DLD1 (cell line): ENCODE data around the gene TEP1.
"Not testable (repeated sequence)": the region's sequence is repeated elsewhere in the genome, so short reads cannot be mapped to it uniquely, and the experiment has no call there.

ENCODE experiments used
- in situ Hi-C: cut with HindIII; loops from 2 replicates; pipeline ENCODE4 v1.10.0; 2017; ENCODE audit warnings: low sequenced_read_pairs

The TEP1 gene

DNA sequence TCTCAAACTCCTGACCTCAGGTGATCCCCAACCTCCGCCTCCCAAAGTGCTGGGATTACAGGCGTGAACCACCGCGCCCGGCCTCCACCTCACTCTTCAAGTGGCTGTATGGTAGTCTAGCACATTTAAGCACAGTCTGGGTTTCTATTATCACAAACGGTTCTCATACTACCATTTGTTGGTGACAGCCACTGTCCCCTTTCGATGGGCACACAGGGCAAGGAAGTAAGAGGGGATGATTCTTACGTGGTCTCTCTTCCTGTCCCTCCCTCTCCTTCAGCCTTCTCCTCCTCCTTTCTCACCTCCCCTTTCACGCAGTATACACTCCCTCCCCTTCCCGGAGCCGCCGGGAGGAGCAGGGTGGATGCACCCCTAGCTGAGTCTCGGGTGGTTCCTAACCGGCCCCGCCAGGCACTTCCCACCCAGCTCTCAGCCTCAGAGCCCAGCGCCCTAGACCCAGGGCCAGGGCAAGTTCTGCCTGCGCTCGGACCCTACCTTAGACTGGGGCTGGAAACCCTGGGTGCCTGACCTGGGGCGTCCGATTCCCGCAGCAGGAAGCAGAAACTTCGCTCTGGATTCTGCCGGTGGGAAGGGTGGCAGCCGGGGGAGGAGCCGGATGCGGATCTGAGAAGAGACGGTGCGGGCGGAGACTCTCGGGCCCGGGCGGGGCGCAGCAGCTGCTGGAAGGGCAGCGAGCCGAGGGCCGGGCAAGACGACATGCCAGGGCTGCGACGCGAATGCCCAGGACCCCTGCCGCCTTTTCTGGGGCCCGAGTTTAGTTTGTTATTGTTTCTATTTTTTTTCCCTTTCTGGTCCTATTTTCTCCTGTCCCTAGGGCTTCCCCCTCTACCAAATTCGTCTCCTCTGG, at the start of gene TEP1:
Gene TEP1 (minus strand): TSS at position 626 of the 868 bp plus-strand sequence. CDS start 5,062 bp downstream, outside the sequence.
- in situ Hi-C loops, result no loop called here

DNA sequence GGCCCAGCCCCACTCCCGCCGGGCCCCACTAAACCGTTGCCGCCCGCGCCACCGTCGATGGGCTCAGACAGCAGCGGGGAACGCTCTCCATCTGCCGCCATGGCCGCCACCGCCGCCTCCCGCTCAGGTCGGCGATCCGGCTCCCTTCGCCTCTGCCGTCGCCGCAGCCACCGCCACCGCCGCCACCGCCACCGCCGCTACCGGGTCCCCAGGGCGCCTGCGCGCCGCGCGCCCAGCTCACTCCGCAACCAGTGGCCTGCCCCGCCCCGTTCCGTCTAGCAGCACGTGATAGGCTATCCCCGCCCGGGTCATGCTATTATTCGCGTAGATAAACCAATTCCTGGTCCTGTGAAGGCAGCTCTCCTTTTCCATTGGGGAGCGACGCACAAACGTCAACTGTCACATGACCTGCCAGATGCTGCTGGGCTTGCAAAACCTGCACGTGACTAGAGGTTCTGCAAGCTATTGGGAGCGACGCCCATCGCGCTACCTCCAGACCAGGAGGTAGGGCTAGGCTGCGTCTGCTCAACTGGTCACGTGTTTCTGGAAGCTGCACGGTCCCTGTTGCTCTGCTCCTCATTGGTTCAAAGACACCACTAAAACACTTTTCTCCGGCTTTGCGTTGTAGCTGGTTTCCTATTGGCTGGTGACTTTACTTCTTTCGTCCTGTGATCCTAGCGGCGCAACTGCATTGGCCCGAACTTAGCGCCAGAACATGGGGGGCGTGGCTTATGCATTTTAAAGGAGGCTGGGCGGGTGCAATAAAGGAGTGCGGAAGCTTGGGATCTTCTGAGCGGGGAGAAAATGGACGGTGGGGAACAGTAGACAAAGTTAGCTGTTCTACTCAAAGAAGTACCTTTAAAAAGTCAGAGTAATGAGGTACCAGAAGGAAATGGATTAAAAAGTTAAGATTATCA, 48.2 kb upstream of the TEP1 start, which contains the start of gene PIP4P1:
Gene PIP4P1 (minus strand): TSS at position 210 of the 917 bp plus-strand sequence. CDS start 109 bp downstream, at position 101.
- in situ Hi-C loops, result no loop called here

DNA sequence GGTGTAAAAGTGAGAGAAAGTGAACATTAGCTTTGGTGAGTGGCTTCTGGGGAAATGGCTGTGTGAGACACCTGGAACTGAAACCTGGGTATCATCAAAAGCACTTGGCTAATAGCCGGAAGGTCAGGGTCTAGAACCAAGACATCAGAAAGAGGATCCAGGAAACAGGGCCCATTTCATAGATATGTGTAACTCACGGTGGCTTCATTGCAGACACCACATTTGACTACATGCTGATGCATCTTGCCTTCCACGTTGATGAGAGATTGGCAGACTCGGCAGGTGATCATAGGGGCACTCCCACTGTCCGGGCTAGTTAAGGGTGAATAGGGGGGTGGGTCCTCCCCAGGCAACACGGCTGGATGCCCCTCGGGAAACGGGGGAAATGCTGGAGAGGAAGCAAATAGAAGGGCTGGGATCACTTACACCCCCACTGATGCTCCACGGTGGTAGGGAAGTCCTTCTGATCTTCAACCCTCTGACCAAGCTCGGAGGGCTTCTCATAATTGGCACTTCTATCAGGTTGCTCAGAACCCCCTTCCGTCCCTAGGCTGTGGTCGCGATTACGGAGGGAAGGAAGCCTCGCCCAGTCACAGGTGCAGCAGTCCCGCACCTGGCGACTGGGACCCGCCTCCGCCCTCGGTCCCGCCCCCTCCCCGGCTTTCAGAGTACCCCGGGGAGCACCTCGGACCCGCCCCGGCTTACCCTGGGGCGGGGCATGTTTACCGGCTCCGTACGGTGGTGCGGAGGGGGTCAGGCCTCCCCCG, 47.3 kb upstream of the TEP1 start:
- in situ Hi-C loops, result no loop called here

DNA sequence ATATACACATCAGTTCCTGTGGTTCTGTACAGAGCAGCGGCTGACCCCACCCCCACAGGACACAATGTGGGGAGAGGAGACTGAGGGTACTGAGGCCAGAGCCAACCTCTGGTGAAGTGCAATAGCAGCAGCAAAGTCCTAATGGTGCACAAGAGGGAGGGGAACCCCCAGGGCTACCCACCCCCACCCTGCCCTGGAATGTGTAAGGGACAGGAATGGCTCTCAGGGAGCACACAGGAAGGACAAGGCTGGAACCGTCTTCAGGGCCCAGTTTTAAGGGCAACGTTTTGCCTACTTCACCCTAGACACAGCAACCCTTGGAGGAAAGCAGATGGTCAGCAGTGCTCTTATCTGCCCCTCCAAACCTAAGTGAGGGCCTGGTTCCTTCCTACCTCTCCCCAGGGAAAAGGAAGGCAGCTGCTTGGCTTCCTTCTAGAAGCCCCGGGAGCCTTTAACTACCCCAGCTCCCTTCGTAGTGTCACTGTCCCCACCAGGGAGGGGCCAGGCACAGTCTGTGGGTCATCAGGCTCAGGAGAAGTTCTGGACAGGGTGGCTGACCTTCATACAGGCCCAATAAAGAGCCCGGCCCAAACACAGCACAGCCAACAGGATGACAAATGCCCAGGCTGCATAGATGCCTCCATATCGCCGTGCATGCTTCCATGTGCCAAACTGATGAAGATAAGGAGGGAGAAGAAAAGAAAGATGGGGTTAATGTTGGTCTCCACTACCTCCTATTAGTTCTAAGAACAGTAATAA, 44.9 kb upstream of the TEP1 start:
- in situ Hi-C loops, result no loop called here

DNA sequence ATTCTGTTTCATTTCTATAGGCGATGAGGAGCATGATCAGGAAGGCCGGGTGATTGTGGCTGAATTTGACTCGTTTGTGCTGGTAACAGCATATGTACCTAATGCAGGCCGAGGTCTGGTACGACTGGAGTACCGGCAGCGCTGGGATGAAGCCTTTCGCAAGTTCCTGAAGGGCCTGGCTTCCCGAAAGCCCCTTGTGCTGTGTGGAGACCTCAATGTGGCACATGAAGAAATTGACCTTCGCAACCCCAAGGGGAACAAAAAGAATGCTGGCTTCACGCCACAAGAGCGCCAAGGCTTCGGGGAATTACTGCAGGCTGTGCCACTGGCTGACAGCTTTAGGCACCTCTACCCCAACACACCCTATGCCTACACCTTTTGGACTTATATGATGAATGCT, 43.7 kb upstream of the TEP1 start:
- in situ Hi-C loops, result no loop called here

DNA sequence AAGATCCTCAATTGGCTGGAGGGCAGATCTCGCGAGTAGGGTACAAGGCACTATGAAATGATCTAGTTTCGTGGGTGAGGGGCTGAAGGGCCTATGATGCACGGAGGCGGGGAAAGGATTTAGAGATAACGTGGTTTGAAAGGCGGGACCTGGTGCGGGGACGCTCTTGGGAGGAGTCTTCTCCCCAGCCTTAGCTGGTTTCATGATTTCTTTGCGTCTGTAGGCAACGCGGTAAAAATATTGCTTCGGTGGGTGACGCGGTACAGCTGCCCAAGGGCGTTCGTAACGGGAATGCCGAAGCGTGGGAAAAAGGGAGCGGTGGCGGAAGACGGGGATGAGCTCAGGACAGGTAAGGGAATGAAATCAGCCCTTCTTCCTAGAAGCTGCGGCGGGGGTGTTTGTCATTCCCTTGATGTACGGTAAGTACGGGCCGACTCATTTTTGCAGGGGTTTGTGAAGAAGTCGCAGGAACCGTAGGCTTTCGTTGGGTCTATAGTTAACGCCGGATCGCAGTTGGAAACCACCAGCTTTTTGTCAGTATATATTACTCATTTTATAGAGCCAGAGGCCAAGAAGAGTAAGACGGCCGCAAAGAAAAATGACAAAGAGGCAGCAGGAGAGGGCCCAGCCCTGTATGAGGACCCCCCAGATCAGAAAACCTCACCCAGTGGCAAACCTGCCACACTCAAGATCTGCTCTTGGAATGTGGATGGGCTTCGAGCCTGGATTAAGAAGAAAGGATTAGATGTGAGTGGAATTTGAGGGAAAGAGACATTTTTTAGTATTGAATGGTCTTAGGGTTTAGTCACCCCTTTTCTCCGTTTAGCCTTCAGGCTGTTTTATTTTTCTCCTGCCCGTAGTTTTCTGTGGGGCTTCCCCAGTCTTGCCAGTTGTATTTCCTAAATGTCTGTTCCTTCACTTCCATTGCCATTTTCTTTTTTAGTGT, 42.3 kb upstream of the TEP1 start:
- in situ Hi-C loops, result no loop called here

DNA sequence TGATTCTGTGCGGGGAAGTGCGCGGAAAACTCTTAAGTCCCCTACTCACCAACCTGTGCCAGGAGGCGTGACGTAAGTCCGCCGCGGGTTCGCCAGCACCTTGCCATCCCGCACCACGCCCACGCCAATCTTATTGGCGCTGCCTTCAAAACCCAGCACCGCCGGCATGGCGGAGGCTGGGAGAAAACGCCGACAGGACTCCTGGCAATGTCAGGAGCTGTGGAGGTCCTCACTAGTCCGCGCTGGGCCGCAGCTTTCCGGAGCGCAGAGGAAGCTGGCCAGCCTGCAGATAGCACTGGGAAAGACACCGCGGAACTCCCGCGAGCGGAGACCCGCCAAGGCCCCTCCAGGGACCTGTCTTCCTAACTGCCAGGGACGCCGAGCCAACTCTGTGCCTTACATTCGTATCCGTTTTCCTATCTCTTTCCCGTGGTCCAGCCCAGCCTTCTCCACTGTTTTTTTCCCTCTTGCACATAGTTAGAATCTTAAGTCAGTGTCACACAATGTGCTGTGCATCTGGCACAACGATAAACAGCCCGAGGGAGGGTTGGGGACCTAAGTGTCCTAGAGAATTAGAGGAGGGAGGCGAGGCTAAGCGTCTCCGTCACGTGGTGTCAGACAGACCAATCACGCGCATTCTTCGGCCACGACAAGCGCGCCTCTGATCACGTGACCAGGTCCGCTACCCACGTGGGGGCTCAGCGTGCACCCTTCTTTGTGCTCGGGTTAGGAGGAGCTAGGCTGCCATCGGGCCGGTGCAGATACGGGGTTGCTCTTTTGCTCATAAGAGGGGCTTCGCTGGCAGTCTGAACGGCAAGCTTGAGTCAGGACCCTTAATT, 41.4 kb upstream of the TEP1 start, which contains the start of the genes APEX1 and OSGEP:
Gene APEX1 (plus strand): TSS at position 711 of the 839 bp plus-strand sequence. CDS start 420 bp downstream, outside the sequence.
Gene OSGEP (minus strand): TSS at position 297 of the 839 bp plus-strand sequence. CDS start 129 bp downstream, at position 168.
- in situ Hi-C loops, result no loop called here

DNA sequence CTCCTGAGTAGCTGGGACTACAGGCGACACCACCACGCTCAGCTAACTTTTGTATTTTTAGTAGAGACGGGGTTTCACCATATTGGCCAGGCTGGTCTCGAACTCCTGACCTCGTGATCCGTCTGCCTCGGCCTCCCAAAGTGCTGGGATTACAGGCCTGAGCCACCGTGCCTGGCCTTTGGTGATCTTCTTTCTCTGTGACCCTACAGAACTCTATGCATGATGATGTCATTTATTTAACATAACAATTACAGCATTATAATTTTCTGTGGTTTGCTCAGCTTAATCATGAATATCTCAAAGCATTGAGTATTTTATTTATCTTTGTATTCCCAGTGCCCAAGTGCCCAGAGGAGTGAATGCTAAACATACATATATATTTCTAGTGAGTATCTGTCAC, 39.5 kb upstream of the TEP1 start:
- in situ Hi-C loops, result not testable (repeated sequence)

DNA sequence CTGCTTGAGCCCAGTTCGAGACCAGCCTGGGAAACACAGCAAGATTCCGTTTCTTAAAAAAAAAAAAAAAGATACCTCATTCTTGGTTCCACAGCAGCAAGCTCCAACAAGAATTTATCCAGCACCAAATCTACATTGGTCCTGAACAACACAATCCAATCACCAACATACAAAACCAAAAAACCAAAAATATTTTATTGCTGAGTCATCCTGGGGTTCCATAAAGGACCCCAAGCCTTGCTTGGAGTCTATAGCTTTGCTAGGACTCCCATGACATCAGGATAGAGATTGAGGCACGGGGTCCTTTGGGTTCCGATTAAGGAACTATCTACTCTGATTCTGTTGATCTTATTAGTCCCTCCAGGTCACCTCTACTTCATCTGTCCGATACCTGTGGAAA, 33.6 kb upstream of the TEP1 start:
- in situ Hi-C loops, result no loop called here

DNA sequence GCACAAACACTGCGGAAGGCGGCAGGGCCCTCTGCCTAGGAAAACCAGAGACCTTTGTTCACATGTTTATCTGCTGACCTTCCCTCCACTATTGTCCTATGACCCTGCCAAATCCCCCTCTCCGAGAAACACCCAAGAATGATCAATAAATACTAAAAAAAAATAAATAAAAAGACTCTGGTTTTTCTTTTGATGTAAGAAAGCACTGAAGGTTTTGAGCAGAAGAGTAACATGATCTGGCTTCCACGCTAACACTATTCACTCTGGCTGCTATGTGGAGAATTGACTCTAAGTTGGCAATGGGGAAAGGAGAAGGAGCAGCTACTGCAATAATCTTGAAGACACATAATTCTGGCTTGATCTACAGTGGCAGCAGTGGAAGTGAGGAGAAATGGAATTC, 30.3 kb upstream of the TEP1 start:
- in situ Hi-C loops, result not testable (repeated sequence)

DNA sequence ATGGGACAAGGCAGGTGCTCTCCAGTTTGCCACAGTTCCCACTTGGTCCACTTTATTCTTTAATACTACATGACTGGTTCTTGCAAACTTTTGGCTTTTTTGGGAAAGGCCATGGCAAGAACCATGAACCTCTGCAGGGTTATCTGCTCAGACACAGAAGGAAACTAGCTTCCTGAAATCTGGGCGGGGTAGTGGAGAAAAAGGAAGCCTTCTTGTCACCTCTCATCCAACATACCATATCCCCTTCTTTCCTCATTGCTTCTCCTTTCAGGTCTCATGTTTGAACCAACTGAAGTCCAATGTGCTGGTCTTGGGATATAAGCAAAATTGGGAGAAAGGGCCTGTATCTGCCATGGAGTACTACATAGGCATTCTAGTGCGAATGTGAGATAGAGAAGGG, 28.2 kb upstream of the TEP1 start:
- in situ Hi-C loops, result no loop called here

DNA sequence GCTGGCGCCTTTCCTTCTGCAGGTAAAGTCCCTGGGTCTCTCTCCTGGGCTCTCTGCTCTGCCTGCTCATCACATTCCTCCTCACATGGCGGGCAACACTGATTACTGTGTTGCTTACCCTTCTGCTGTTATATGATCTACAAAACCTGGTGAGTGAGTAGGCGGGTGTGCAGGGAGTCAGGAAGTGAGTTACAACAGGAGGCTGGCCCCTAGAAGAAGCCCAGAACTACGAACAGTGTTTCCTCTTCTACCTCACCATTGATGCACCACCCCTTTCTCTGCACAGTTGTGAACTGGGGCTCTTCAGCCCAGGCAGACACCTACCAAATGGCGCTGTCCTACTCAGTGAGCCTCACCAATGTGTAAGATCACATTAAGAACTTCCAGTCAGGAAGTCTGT, 27.6 kb upstream of the TEP1 start:
- in situ Hi-C loops, result no loop called here

DNA sequence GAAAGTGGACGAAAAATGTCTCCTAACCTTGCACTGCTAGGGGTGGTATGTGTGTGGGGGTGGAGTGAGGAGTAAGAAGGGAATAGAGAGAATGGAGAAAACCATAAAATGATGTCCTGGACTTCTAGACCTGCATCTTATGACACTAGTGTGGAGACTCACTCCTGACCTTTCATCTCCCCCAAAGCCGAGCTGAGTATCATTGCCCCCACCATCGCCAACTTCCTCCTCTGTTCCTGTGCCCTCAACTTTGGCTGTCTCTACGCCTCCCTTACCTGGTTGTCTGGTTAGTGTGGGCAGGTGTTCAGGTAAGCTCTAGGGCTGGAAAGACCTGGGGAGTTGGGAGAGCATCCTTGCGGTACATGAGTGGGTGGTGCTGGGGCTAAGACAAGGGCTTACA, 27.2 kb upstream of the TEP1 start:
- in situ Hi-C loops, result no loop called here

DNA sequence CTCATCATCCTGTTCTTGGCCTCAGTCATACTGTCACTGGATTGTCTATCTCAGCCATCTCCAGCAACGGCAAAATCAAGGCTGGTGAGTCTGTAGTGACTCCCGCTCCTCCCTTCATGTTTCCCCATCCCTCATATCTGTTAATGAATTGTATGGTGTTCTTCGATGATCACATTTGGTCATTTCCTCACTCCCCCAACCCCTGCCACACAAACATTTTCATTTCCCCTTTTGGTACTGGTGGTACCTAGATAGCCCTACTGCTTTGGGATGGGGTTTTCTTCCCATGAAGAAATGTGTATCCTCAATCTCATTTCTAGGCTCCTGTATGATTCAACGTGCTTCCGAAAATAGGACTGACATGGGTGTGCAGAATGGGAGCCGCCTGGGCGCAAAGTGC, 25.4 kb upstream of the TEP1 start:
- in situ Hi-C loops, result no loop called here

DNA sequence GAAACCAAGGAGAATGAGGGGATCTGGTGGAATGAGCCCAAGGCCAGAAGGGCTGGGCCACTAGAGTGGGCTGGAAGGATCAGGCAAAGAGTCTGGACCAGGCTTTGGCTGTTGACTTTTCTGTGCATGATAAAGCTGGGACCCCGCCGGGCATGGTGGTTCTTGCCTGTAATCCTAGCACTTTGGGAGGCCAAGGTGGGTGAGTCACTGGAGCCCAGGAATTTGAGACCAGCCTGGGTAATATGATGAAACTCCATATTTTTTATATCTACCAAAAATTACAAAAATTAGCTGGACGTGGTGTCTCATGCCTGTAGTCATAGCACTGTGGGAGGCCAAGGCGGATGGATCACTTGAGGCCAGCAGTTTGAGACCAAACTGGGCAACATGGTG, 23.1 kb upstream of the TEP1 start:
- in situ Hi-C loops, result no loop called here

DNA sequence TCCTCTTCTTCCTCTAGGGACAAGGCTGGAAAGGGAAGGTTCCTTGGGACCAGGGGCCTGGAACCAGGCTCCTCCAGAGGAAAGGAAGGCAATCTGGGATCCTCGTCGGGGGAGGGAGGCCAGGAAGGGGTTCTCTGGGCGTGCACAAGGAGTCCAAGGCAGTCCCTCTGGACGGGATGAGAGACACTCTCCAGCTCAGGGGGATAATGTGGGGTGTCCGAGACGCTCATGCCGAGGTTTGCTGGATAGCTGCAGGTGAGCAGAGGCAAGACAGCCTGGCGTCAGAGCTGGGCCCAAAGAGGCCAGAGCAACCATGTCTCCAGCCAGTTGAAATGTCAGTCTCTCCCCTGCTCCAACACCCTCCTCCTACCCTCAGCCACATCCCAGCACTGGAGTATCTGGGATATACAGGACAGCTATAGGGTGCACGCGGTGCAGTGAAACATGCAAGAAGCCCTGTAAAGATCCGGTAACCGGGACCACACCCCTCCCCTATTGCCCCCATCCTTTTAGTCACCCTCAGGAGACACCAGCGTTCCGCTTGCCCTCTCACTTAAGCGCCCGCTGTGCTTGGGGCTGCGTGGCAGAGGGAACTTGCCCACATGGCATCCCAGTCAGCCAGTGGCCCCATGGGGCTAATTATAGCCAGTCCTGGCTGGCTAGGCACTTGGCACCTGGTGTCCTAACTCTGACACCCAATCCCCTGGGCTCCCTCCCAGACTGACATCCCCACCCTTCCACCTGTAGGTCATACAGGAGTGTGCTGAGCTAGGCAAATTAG, 22.5 kb upstream of the TEP1 start, which contains the start of gene KLHL33:
Gene KLHL33 (minus strand): TSS at position 585 of the 781 bp plus-strand sequence. CDS start 355 bp downstream, at position 230.
- in situ Hi-C loops, result no loop called here
